HepG2 (cell line): ENCODE data around the gene ACACA. TPM values are rescaled to one million over a fixed set of nuclear protein-coding genes. Genes with fewer than 3 reads are reported as not detected.

ENCODE experiments used
- ATAC-seq: fragments of 200-7000 bp; cut with Tn5 transposase; 3 replicates; pipeline ENCODE4 v1.9.1; 2020; ENCODE audit warnings: mild to moderate bottlenecking, moderate library complexity
- BruUV-seq: library from RNA; stranded (reverse); fragments of 400-500 nt; replicated peaks from 2 replicates; lab custom pipeline; 2021; lab: Mats Ljungman, UMichigan
- CTCF ChIA-PET: fragments of 300-600 bp; formaldehyde crosslinking; extraction: SDS; loops from one replicate; lab custom pipeline; 2021; ENCODE audit warnings: low total read pairs, inconsistent platforms, low intra/inter-chr PET ratio; lab: Yijun Ruan, JAX
- POLR2A ChIA-PET: fragments of 350-600 bp; sonication (Branson Sonifier 250); formaldehyde crosslinking; loops from one replicate; lab custom pipeline; 2020; ENCODE audit warnings: antibody characterized with exemption, inconsistent platforms; lab: Yijun Ruan, JAX
- DNase-seq: peaks from one replicate; pipeline ENCODE4 v3.0.0-alpha.2; 2015; ENCODE audit warnings: low spot score
- FAIRE-seq: peaks from 3 replicates; lab custom pipeline; 2011; peaks lifted over from hg19 to GRCh38; lab: Jason Lieb, UNC
- H2AFZ ChIP-seq: one replicate; pipeline ENCODE4 v1.6.1; 2011; ENCODE audit warnings: low read length, inconsistent platforms
- H3K27ac ChIP-seq: fragments of 300-600 bp; 3 replicates; pipeline ENCODE4 v1.8.0; 2011; ENCODE audit warnings: mixed run types, mild to moderate bottlenecking, mixed read lengths, low read length, inconsistent platforms; ENCODE audit not compliant: insufficient read depth; ENCODE audit errors: extremely low read length
- H3K27me3 ChIP-seq, 2 experiments: fragments of 200-600 bp in 1 of 2; 2 replicates in 1 of 2; 3 replicates in 1 of 2; pipeline versions ENCODE4 v1.6.0 to v1.8.0; 2011; ENCODE audit warnings: low read length in 2 of 2, mild to moderate bottlenecking in 2 of 2, moderate library complexity in 2 of 2, inconsistent platforms in 1 of 2; ENCODE audit not compliant: insufficient read depth in 2 of 2, control insufficient read depth in 1 of 2
- H3K36me3 ChIP-seq, 2 experiments: fragments of 200-600 bp in 1 of 2; replicated peaks in 1 of 2; 2 replicates in 1 of 2; 3 replicates in 1 of 2; pipeline versions ENCODE4 v1.5.1 to v1.8.0; 2011; ENCODE audit warnings: low read length in 2 of 2, inconsistent platforms in 1 of 2; ENCODE audit not compliant: insufficient read depth in 2 of 2, control insufficient read depth in 1 of 2
- H3K4me1 ChIP-seq: 2 replicates; pipeline ENCODE4 v1.5.1; 2012; ENCODE audit warnings: low read length, inconsistent platforms; ENCODE audit not compliant: insufficient read depth
- H3K4me2 ChIP-seq: 2 replicates; pipeline ENCODE4 v1.6.0; 2011; ENCODE audit warnings: low read depth, low read length, inconsistent platforms
- H3K4me3 ChIP-seq, 3 experiments: fragments of 200-600 bp in 1 of 3; sonication (generic), shearing (Covaris generic) in 1 of 3; replicated peaks in 1 of 3; 2 replicates each; pipeline ENCODE4 v1.5.1; 2011 to 2016; ENCODE audit warnings: low read length in 3 of 3, inconsistent platforms in 2 of 3, low read depth in 2 of 3, mild to moderate bottlenecking in 2 of 3, control low read depth in 1 of 3, mixed read lengths in 1 of 3; ENCODE audit not compliant: insufficient read depth in 1 of 3
- H3K79me2 ChIP-seq: one replicate; pipeline ENCODE4 v1.6.1; 2011; ENCODE audit warnings: low read length, inconsistent platforms; ENCODE audit not compliant: insufficient read depth
- H3K9ac ChIP-seq: 2 replicates; pipeline ENCODE4 v1.6.0; 2011; ENCODE audit warnings: mild to moderate bottlenecking, low read depth, low read length, inconsistent platforms; ENCODE audit not compliant: insufficient read depth
- H3K9me3 ChIP-seq: 2 replicates; pipeline ENCODE4 v1.5.1; 2012; ENCODE audit warnings: mild to moderate bottlenecking, low read length
- H4K20me1 ChIP-seq: 2 replicates; pipeline ENCODE4 v1.6.0; 2011; ENCODE audit warnings: inconsistent platforms, mild to moderate bottlenecking, low read length, moderate library complexity; ENCODE audit not compliant: insufficient read depth
- CEBPG ChIP-seq: IDR thresholded peaks from 2 replicates; pipeline ENCODE4 v1.6.1; 2016
- KMT2A ChIP-seq: sonication (generic); formaldehyde crosslinking; IDR thresholded peaks from 2 replicates; pipeline ENCODE4 v1.4.0; 2020; ENCODE audit warnings: missing genetic modification reagents
- MEF2D ChIP-seq: sonication (generic); formaldehyde crosslinking; IDR thresholded peaks from 2 replicates; pipeline ENCODE4 v1.5.1; 2020; ENCODE audit warnings: mild to moderate bottlenecking, missing genetic modification reagents
- SIX4 ChIP-seq: sonication (generic); formaldehyde crosslinking; IDR thresholded peaks from 2 replicates; pipeline ENCODE4 v1.4.0; 2020; ENCODE audit warnings: missing genetic modification reagents
- SRF ChIP-seq: IDR thresholded peaks from 2 replicates; pipeline ENCODE4 v1.6.1; 2011; ENCODE audit warnings: mild to moderate bottlenecking, low read depth, low read length, moderate library complexity
- ZHX2 ChIP-seq, 2 experiments: sonication (generic) in 1 of 2; formaldehyde crosslinking in 1 of 2; IDR thresholded peaks; 2 replicates each; pipeline versions ENCODE4 v1.6.1 to v1.9.0; 2014 to 2022; ENCODE audit warnings: antibody characterized with exemption in 1 of 2, borderline replicate concordance in 1 of 2, inconsistent platforms in 1 of 2, low read depth in 1 of 2, missing genetic modification reagents in 1 of 2
- WGBS: methylation state at CpG from one replicate; pipeline ENCODE4 v1.1.6; 2017; ENCODE audit warnings: low lambda C conversion rate; 5-methylcytosine and 5-hydroxymethylcytosine counted together
- in situ Hi-C: cut with HindIII; loops from 2 replicates; pipeline ENCODE4 v1.10.0; 2017; ENCODE audit warnings: low pct_unique_long_range_greater_than_20kb; ENCODE audit not compliant: extremely low pct_ligation_motif_present
- intact Hi-C: fragments of 100-400 bp; cut with micrococcal nuclease; formaldehyde crosslinking; loops from one replicate; pipeline ENCODE4 v1.10.0; 2022; ENCODE audit not compliant: unreplicated experiment
- polyA plus RNA-seq, 8 experiments: library from polyadenylated mRNA; depleted of rRNA in 3 of 8; stranded (reverse) in 7 of 8; unstranded in 1 of 8; fragments of >200 nt; fragmentation: Illumina TruSeq in 4 of 8; extraction: Trizol in 4 of 8; gene quantifications; 2 replicates each; pipeline versions ENCODE4 v1.2.1 to v1.2.3, GENCODE V29; 2011 to 2016; ENCODE audit warnings: low read depth in 4 of 8, missing spikeins in 1 of 8, mixed read lengths in 1 of 8; ENCODE audit not compliant: insufficient read depth in 1 of 8
- total RNA-seq, 5 experiments: library from RNA; depleted of rRNA; stranded (reverse); fragments of >200 nt; fragmentation: Illumina TruSeq; extraction: Trizol; gene quantifications; 2 replicates each; pipeline ENCODE4 v1.2.3, GENCODE V29; 2016; ENCODE audit warnings: low read depth in 1 of 5

Gene ACACA
- total and polyA plus RNA-seq, 2 of the 13 experiments (the other 11 are each of a cell fraction or from before 2014, with no cell fraction given): 39.2 to 47.2 TPM

- in situ Hi-C loops (loop anchor here (10.0 kb wide), 1 partner anchor 429 kb away; no protein-coding TSS in a partner anchor), intact Hi-C loops (no loop called here)
- CTCF ChIA-PET: no interaction called here
- WGBS: 57% methylated on average over 11 of the region's 11 CpGs
- Histone ChIP-seq H3K9ac (no peak overlapping the region), H3K4me1 (peaks cover 54% of the 10 kb centered on the region), H4K20me1 (no peaks in the 10 kb centered on the region), H3K4me3 (no peak overlapping the region), H3K9me3 (no peaks in the 10 kb centered on the region), H3K36me3 (no peaks in the 10 kb centered on the region), H3K79me2 (no peaks in the 10 kb centered on the region), H2AFZ (no peak overlapping the region), H3K4me2 (no peak overlapping the region), H3K27ac (no peak overlapping the region), H3K27me3 (peaks cover 2 to 31% of the 10 kb centered on the region in 2 experiments; a peak in 4 of 5 replicates)
- FAIRE-seq: no peak
- POLR2A ChIA-PET: no interaction called here
- DNase-seq: no peak
- ATAC-seq: no peak
- no TSS peak for BruUV-seq
- TF ChIP-seq MEF2D: no peak
- TF ChIP-seq SIX4: no peak
- TF ChIP-seq ZHX2 (IDR thresholded peaks at IDR 0.05; ENCODE audit: low read depth): no peak
- TF ChIP-seq ZHX2 (CRISPR knock-in tag; IDR thresholded peaks at IDR 0.05; ENCODE audit: borderline replicate concordance): no peak
- no peak for TF ChIP-seq CEBPG (CRISPR knock-in tag)
- TF ChIP-seq SRF: no peak
- no peak for TF ChIP-seq KMT2A (CRISPR knock-in tag)
Observed at GRCh38 chr17:37064206-37064605, 342.4 kb downstream of the ACACA start.
